Nephron progenitor cell (in vitro differentiated cells): ENCODE measurements around the gene ZNG1C.
"Not testable (repeated sequence)": the region's sequence is repeated elsewhere in the genome, so short reads cannot be mapped to it uniquely, and the experiment has no call there.

Source experiments
- DNase-seq: peaks from one replicate; pipeline ENCODE4 v3.0.0; 2021
- H3K27ac Mint-ChIP-seq: 2 replicates; pipeline ENCODE4 v1.8.0; 2021; ENCODE audit warnings: mild to moderate bottlenecking, moderate library complexity, mixed read lengths
- H3K27me3 Mint-ChIP-seq: 2 replicates; pipeline ENCODE4 v1.8.0; 2021; ENCODE audit warnings: mild to moderate bottlenecking, low read depth, mixed read lengths; ENCODE audit not compliant: poor library complexity
- H3K36me3 Mint-ChIP-seq: 2 replicates; pipeline ENCODE4 v1.8.0; 2021; ENCODE audit warnings: low read depth, mixed read lengths
- H3K4me1 Mint-ChIP-seq: 2 replicates; pipeline ENCODE4 v1.8.0; 2021; ENCODE audit warnings: mixed read lengths
- H3K4me3 Mint-ChIP-seq: 2 replicates; pipeline ENCODE4 v1.8.0; 2021; ENCODE audit warnings: mild to moderate bottlenecking, moderate library complexity, mixed read lengths
- H3K9me3 Mint-ChIP-seq: 2 replicates; pipeline ENCODE4 v1.8.0; 2021; ENCODE audit warnings: mild to moderate bottlenecking, moderate library complexity, mixed read lengths

The ZNG1C gene

GRCh38 chr9:68241683-68242082 is at the start of gene ZNG1C:
Gene ZNG1C, plus strand, starts transcription at chr9:68241983. Its CDS starts 49 bp downstream, at chr9:68242032.
- not testable (repeated sequence) for H3K27me3 Mint-ChIP-seq, H3K4me3 Mint-ChIP-seq, H3K9me3 Mint-ChIP-seq, DNase-seq, H3K4me1 Mint-ChIP-seq, H3K27ac Mint-ChIP-seq, H3K36me3 Mint-ChIP-seq

- not testable (repeated sequence) for H3K4me1 Mint-ChIP-seq, H3K4me3 Mint-ChIP-seq, H3K36me3 Mint-ChIP-seq, H3K27me3 Mint-ChIP-seq, H3K9me3 Mint-ChIP-seq, DNase-seq, H3K27ac Mint-ChIP-seq
Measured at GRCh38 chr9:68242437-68242836, 654 bp downstream of the ZNG1C start.

DNA sequence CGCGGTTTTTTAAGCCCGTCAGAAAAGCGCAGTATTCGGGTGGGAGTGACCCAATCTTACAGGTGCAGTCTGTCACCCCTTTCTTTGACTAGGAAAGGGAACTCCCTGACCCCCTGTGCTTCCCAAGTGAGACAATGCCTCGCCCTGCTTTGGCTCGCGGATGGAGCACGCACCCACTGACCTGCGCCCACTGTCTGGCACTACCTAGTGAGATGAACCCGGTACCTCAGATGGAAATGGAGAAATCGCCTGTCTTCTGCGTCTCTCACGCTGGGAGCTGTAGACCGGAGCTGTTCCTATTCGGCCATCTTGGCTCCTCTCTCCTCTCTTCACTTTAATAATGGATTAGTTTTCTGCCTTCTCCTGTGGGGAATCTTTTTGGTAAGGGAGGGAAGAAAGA is 39.3 kb downstream of the ZNG1C start:
- not testable (repeated sequence) for H3K4me3 Mint-ChIP-seq, H3K27ac Mint-ChIP-seq, H3K4me1 Mint-ChIP-seq, H3K9me3 Mint-ChIP-seq, H3K36me3 Mint-ChIP-seq, DNase-seq, H3K27me3 Mint-ChIP-seq

DNA sequence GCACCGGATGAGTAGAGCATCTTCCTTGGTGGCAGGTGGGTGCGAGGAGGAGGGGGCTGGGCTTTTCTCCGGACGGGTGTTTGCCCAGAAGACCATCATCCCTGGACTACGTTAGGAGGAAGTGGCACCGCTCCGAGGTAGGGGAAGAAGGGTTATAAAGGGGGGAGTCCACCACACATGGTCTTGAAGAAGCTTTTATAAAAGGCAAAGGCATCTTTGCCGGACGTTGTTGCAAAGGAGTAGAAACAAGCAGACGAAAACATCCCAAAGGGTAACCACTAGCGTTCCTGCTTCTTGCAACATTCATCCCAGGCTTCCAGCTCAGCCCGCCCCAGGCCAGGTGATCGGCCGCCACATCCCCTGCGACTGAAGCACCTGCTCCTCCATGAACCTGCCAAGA is 60.8 kb downstream of the ZNG1C start, which contains the start of gene FOXD4L3:
TSS of gene FOXD4L3 (plus strand) at position 301 of the 400 bp plus-strand sequence. CDS start at position 386, 85 bp downstream.
- DNase-seq, H3K27ac Mint-ChIP-seq, H3K4me3 Mint-ChIP-seq, H3K36me3 Mint-ChIP-seq, H3K4me1 Mint-ChIP-seq, H3K9me3 Mint-ChIP-seq: not testable (repeated sequence)
- peaks cover 12% of the 10 kb centered on the region for H3K27me3 Mint-ChIP-seq

DNA sequence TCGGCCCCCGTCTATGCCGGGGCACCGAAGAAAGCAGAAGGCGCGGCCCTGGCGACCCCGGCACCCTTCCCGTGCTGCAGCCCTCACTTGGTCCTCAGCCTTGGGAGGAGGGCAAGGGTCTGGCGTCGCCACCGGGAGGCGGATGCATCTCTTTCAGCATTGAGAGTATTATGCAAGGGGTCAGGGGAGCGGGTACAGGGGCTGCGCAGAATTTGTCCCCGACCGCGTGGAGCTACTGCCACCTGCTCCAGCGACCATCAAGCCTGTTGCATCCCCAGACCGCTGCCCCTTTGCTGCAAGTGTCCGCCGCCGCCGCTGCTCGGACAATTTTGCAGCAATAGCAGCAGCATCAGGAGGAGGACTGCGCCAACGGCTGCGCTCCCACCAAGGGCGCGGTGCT is 62.0 kb downstream of the ZNG1C start:
- H3K4me1 Mint-ChIP-seq, H3K9me3 Mint-ChIP-seq, H3K27ac Mint-ChIP-seq, DNase-seq, H3K4me3 Mint-ChIP-seq, H3K36me3 Mint-ChIP-seq: not testable (repeated sequence)
- H3K27me3 Mint-ChIP-seq: peaks cover 12% of the 10 kb centered on the region

- H3K27me3 Mint-ChIP-seq: peaks cover 12% of the 10 kb centered on the region
- not testable (repeated sequence) for H3K4me1 Mint-ChIP-seq, DNase-seq, H3K9me3 Mint-ChIP-seq, H3K27ac Mint-ChIP-seq, H3K36me3 Mint-ChIP-seq, H3K4me3 Mint-ChIP-seq
Measured at GRCh38 chr9:68304212-68304611, 62.4 kb downstream of the ZNG1C start.

DNA sequence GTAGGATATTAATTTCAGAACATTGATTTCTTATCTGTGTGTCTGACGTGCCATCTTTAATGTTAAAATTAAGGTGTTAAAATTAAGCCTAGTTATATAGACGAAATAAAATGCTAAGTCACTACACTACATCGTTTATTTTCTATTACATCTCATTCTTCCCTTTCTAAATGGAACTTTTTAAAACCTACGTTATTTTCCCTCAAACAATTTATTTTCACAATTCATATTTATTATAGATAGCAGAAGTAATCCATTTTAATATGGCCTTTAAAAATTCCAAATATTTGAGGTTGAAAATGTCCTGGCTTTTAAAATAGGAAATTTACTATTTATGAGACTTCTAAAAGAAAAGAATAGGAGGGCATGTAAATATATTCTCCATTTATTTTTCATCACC is 63.0 kb downstream of the ZNG1C start:
- DNase-seq, H3K4me1 Mint-ChIP-seq, H3K9me3 Mint-ChIP-seq, H3K36me3 Mint-ChIP-seq, H3K27ac Mint-ChIP-seq, H3K4me3 Mint-ChIP-seq: not testable (repeated sequence)
- peaks cover 12% of the 10 kb centered on the region for H3K27me3 Mint-ChIP-seq

DNA sequence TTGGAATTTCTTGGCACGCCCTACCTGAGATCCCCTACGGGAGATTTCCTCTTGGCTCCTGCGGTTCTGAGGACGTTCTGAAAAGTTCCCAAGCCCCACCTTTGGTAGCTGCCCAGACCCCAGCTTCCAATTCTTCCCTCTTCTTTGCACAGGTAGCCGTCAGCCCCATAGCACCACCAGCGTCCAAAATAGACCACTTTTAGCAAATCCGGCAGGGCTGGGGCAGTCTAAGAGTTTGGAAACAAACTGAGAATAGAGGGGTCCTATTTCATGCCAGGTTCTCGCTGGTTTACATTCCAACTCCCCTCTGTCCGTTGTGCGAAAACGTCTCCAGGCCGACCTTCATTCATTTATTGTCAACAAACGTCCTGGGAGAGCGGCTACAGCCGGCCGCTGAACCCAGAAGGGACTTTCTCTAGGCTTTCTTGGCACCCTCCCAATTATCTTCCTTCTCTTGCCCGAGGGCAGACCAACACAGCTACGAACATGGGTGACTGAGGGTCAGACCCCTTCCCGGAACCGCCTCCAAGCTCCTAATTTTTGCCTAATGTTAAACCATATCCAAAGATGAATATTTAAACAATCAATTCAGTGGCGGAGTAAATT is 64.0 kb downstream of the ZNG1C start:
- not testable (repeated sequence) for H3K9me3 Mint-ChIP-seq, H3K4me1 Mint-ChIP-seq, DNase-seq, H3K4me3 Mint-ChIP-seq, H3K36me3 Mint-ChIP-seq, H3K27ac Mint-ChIP-seq
- peaks cover 12% of the 10 kb centered on the region for H3K27me3 Mint-ChIP-seq

GRCh38 chr9:68306391-68306964 is 64.7 kb downstream of the ZNG1C start:
- H3K36me3 Mint-ChIP-seq, H3K9me3 Mint-ChIP-seq, H3K4me1 Mint-ChIP-seq, H3K27me3 Mint-ChIP-seq, DNase-seq, H3K27ac Mint-ChIP-seq, H3K4me3 Mint-ChIP-seq: not testable (repeated sequence)

DNA sequence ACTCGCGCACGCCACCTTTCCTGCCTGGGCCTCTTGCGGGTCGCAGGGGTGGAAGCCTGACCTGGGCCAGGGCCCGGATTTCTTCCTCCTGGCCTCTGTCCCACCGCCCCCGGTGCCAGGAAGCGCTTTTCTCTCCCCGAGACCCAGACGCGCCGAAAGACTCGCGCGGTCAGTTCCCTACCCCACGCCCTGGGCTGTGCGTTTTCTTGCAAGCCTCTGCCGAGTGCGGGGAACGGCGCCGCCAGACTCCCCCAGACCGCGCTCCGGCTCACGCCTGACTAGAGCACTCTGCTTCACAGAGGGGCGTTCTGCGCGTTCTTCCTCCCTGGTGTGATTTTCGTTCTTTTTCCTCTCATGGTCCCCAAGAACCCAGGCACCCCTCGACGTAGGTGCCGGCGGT is 65.3 kb downstream of the ZNG1C start:
- not testable (repeated sequence) for DNase-seq, H3K36me3 Mint-ChIP-seq, H3K4me3 Mint-ChIP-seq, H3K4me1 Mint-ChIP-seq, H3K27ac Mint-ChIP-seq, H3K9me3 Mint-ChIP-seq
- H3K27me3 Mint-ChIP-seq: peaks cover 11% of the 10 kb centered on the region

DNA sequence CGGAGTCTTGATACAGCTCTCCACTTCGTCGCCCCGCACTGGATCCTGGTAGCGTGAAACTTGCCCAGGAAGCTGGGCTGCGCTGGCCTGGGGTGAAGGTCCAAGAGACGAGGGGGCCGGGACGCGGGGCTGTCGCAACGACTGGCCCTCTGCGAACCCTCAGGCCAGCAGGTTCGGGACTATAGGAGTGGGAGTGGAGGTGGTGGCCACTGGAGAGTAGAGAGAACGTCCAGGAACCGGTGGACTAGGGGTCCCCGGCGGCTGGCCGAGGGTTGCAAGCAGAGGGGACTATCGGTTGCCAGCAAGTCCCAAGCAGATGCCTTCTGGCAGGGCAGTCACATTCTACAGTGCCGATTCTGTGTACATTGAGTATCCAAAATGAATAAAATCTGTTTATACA is 65.9 kb downstream of the ZNG1C start:
- DNase-seq: peak; percentile 17
- H3K9me3 Mint-ChIP-seq, H3K4me1 Mint-ChIP-seq, H3K4me3 Mint-ChIP-seq, H3K36me3 Mint-ChIP-seq, H3K27ac Mint-ChIP-seq: not testable (repeated sequence)
- H3K27me3 Mint-ChIP-seq: peaks cover 11% of the 10 kb centered on the region

- H3K4me1 Mint-ChIP-seq, H3K4me3 Mint-ChIP-seq, DNase-seq, H3K27ac Mint-ChIP-seq, H3K9me3 Mint-ChIP-seq, H3K36me3 Mint-ChIP-seq: not testable (repeated sequence)
- H3K27me3 Mint-ChIP-seq: peaks cover 11% of the 10 kb centered on the region
Measured at GRCh38 chr9:68311208-68311607, 69.4 kb downstream of the ZNG1C start.

DNA sequence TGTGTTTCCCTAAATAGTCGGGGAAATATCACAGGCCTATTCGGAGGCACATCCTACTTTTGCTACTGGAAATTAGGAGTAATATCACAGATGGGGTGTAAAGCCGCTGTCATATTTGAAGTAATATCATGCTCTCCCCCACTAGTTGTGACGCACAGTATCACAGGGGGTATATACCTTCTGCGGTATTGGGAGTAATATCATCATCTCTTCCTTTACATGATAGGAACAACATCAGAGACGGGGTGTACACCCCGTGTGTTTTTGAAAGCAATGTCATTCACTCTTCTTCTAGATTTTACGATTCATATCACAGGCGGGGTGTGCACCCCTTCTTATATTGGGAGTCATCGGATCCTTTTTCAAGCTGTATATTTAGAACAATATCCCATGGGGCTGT is 76.4 kb downstream of the ZNG1C start:
- not testable (repeated sequence) for DNase-seq, H3K27ac Mint-ChIP-seq, H3K9me3 Mint-ChIP-seq, H3K4me1 Mint-ChIP-seq, H3K4me3 Mint-ChIP-seq, H3K36me3 Mint-ChIP-seq
- peaks cover 19% of the 10 kb centered on the region for H3K27me3 Mint-ChIP-seq

DNA sequence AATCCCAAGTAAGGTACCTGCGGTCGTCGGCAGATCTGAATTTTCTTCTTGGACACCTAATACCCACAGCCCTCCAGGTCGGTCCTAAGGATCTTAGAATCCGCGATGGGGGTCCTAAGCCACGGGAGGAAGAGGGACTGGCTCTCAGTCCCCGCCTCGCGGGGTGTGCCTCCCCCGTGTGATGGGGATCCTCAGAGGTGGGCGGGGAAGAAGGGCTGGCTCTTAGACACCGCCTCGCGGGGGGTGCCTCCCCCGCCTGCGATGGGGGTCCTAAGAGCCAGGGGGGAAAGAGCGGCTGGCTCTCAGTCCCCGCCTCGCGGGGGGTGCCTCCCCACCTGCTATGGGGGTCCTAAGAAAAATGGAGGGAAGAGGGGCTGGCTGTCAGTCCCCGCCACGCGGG is 82.0 kb downstream of the ZNG1C start:
- H3K36me3 Mint-ChIP-seq, H3K4me1 Mint-ChIP-seq, H3K4me3 Mint-ChIP-seq, H3K9me3 Mint-ChIP-seq, H3K27me3 Mint-ChIP-seq, DNase-seq, H3K27ac Mint-ChIP-seq: not testable (repeated sequence)

GRCh38 chr9:68324518-68324917 is 82.7 kb downstream of the ZNG1C start:
- not testable (repeated sequence) for H3K27ac Mint-ChIP-seq, H3K4me3 Mint-ChIP-seq, H3K9me3 Mint-ChIP-seq

More at GRCh38 chr9:68324518-68324917, 82.7 kb downstream of the ZNG1C start:
- H3K4me1 Mint-ChIP-seq, DNase-seq, H3K36me3 Mint-ChIP-seq, H3K27me3 Mint-ChIP-seq: not testable (repeated sequence)
